Liver (tissue), 9 donors: ENCODE data around the gene MYOZ1. TPM values are rescaled to one million over a fixed set of nuclear protein-coding genes. Genes with fewer than 3 reads are reported as not detected.

Experiments
- DNase-seq: peaks from one replicate; pipeline ENCODE4 v3.0.0-alpha.2; 2017; ENCODE audit warnings: low spot score
- H3K27ac ChIP-seq, 2 donors: one replicate each; pipeline ENCODE4 v1.7.0; 2013; ENCODE audit warnings: inconsistent platforms in 2 of 2, low read length in 2 of 2, control low read depth in 1 of 2, low read depth in 1 of 2, mild to moderate bottlenecking in 1 of 2
- H3K27me3 ChIP-seq, 4 donors: one replicate each; pipeline versions ENCODE4 v1.6.1 to v1.7.0; 2013; ENCODE audit warnings: low read length in 3 of 4, inconsistent platforms in 1 of 4, mild to moderate bottlenecking in 1 of 4, moderate library complexity in 1 of 4; ENCODE audit not compliant: control insufficient read depth in 4 of 4, insufficient read depth in 4 of 4
- H3K36me3 ChIP-seq, 4 donors: one replicate each; pipeline versions ENCODE4 v1.6.1 to v1.7.0; 2013; ENCODE audit warnings: low read length in 3 of 4, mild to moderate bottlenecking in 3 of 4, low read depth in 1 of 4, moderate library complexity in 1 of 4; ENCODE audit not compliant: control insufficient read depth in 4 of 4, insufficient read depth in 3 of 4
- H3K4me1 ChIP-seq, 4 donors: one replicate each; pipeline versions ENCODE4 v1.6.1 to v1.7.0; 2013; ENCODE audit warnings: low read length in 3 of 4, mild to moderate bottlenecking in 3 of 4, moderate library complexity in 1 of 4; ENCODE audit not compliant: control insufficient read depth in 4 of 4, insufficient read depth in 4 of 4
- H3K4me3 ChIP-seq, 3 donors: one replicate each; pipeline versions ENCODE4 v1.6.1 to v1.7.0; 2013; ENCODE audit warnings: low read length in 3 of 3, control low read depth in 1 of 3, low read depth in 1 of 3, mild to moderate bottlenecking in 1 of 3
- H3K9ac ChIP-seq, 2 donors: one replicate each; pipeline ENCODE4 v1.7.0; 2013; ENCODE audit warnings: low read length in 2 of 2, mild to moderate bottlenecking in 2 of 2, moderate library complexity in 2 of 2, control low read depth in 1 of 2, low read depth in 1 of 2
- H3K9me3 ChIP-seq, 4 donors: one replicate each; pipeline versions ENCODE4 v1.6.1 to v1.7.0; 2013; ENCODE audit warnings: low read length in 3 of 4; ENCODE audit not compliant: control insufficient read depth in 4 of 4
- FOXA1 ChIP-seq: IDR thresholded peaks from 2 replicates; pipeline ENCODE4 v1.6.1; 2016; ENCODE audit warnings: antibody characterized with exemption
- HNF4A ChIP-seq, 2 donors: conservative IDR thresholded peaks; 2 replicates each; pipeline ENCODE4 v1.6.1; 2016; ENCODE audit warnings: antibody characterized with exemption in 2 of 2, mild to moderate bottlenecking in 2 of 2
- RAD21 ChIP-seq, 2 donors: IDR thresholded peaks; 2 replicates each; pipeline ENCODE4 v1.6.1; 2016; ENCODE audit warnings: antibody characterized with exemption in 2 of 2, mild to moderate bottlenecking in 2 of 2
- RXRA ChIP-seq, 2 donors: IDR thresholded peaks; 2 replicates each; pipeline ENCODE4 v1.6.1; 2017 to 2018; ENCODE audit warnings: antibody characterized with exemption in 2 of 2, mild to moderate bottlenecking in 1 of 2
- WGBS: extraction: QIAGEN DNeasy Blood & Tissue Kit; methylation state at CpG from one replicate; pipeline ENCODE4 v1.1.7; 2013; 5-methylcytosine and 5-hydroxymethylcytosine counted together
- polyA plus RNA-seq, 2 donors: library from polyadenylated mRNA; stranded (reverse) in 1 of 2; unstranded in 1 of 2; fragments of 200-250 nt in 1 of 2; fragments of >200 nt in 1 of 2; fragmentation: Nextera tagmentation in 1 of 2; extraction: Ambion mirVana in 1 of 2; gene quantifications; one replicate each; pipeline versions ENCODE4 v1.2.1 to v1.2.3, GENCODE V29; 2013 to 2015
- total RNA-seq, 2 donors: library from RNA; depleted of rRNA; stranded (reverse); fragments of >200 nt; gene quantifications; one replicate each; pipeline ENCODE4 v1.2.3, GENCODE V29; 2014
- TF ChIP-seq, protein P1 (sequence below): IDR thresholded peaks from 2 replicates; pipeline ENCODE4 v1.6.1; 2016; ENCODE audit warnings: antibody characterized with exemption
- TF ChIP-seq, protein P2 (sequence below): IDR thresholded peaks from 2 replicates; pipeline ENCODE4 v1.6.1; 2016; ENCODE audit warnings: antibody characterized with exemption
- TF ChIP-seq, protein P3 (sequence below): IDR thresholded peaks from 2 replicates; pipeline ENCODE4 v1.6.1; 2016; ENCODE audit warnings: antibody characterized with exemption
- TF ChIP-seq, protein P4 (sequence below): IDR thresholded peaks from 2 replicates; pipeline ENCODE4 v1.6.1; 2016; ENCODE audit warnings: antibody characterized with exemption, mild to moderate bottlenecking
- donor health status: healthy.
- donor health status: healthy.
- donor health status: healthy.
- donor health status: healthy.
- donor health status: healthy.

MYOZ1 gene
- total and polyA plus RNA-seq, 4 donors = 0.14 to 0.23 (median 0.17) TPM; not detected in 1

DNA sequence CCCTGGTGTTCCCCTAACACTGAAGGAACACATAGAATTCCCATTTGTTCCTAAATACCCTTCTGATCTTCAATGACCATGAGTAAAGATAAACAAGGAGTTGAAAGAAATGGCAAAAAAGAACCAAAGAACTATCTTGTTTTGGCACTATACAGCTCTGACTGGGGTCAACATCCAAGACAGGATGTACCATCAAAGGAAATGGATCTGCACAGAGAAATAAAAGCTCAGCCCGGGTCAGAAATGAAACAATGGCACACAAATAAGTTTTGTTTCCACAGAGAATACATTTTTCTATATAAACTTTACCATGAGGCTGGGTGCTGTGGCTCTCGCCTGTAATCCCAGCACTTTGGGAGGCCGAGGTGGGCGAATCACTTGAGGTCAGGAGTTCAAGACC, 32.2 kb downstream of the MYOZ1 start:
- no peak overlapping the region for H3K9ac ChIP-seq
- no peaks in the 10 kb centered on the region for H3K4me1 ChIP-seq
- 93% methylated on average over 4 of the region's 4 CpGs for WGBS
- DNase-seq = no peak
- no peaks in the 10 kb centered on the region for H3K9me3 ChIP-seq
- H3K27me3 ChIP-seq = no peaks in the 10 kb centered on the region
- no peak overlapping the region for H3K27ac ChIP-seq
- no peak overlapping the region for H3K4me3 ChIP-seq
- no peaks in the 10 kb centered on the region for H3K36me3 ChIP-seq
- TF ChIP-seq, protein P1, sequence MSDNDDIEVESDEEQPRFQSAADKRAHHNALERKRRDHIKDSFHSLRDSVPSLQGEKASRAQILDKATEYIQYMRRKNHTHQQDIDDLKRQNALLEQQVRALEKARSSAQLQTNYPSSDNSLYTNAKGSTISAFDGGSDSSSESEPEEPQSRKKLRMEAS = no peak
- TF ChIP-seq, protein P2, sequence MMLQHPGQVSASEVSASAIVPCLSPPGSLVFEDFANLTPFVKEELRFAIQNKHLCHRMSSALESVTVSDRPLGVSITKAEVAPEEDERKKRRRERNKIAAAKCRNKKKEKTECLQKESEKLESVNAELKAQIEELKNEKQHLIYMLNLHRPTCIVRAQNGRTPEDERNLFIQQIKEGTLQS = no peak
- TF ChIP-seq FOXA1 = no peak
- TF ChIP-seq, protein P3, sequence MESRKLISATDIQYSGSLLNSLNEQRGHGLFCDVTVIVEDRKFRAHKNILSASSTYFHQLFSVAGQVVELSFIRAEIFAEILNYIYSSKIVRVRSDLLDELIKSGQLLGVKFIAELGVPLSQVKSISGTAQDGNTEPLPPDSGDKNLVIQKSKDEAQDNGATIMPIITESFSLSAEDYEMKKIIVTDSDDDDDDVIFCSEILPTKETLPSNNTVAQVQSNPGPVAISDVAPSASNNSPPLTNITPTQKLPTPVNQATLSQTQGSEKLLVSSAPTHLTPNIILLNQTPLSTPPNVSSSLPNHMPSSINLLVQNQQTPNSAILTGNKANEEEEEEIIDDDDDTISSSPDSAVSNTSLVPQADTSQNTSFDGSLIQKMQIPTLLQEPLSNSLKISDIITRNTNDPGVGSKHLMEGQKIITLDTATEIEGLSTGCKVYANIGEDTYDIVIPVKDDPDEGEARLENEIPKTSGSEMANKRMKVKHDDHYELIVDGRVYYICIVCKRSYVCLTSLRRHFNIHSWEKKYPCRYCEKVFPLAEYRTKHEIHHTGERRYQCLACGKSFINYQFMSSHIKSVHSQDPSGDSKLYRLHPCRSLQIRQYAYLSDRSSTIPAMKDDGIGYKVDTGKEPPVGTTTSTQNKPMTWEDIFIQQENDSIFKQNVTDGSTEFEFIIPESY = no peak

DNA sequence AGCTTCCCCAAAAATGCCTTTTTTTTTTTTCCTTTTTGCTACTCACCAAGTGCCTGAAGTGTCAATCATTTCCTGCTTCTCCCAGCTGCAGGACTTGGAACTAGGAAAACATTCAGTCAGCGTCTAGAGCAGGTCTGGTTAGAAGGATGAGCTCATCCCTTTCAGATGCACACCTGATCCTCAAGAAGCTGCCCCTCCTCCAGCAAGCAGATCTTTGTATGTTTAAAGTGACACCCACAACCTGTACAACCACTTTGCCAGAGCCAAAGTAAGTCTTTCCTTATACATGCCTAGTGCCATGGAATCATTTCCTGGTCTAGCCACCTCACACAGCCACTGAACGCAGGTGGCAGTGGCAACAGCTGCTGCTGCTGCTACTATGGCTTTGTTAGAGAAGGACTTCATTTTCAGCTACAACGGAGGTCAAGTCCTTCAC, 39.8 kb downstream of the MYOZ1 start:
- H3K9ac ChIP-seq = no peak overlapping the region
- H3K36me3 ChIP-seq = no peaks in the 10 kb centered on the region
- no peak overlapping the region for H3K27ac ChIP-seq
- no peak overlapping the region for H3K4me3 ChIP-seq
- no peaks in the 10 kb centered on the region for H3K9me3 ChIP-seq
- no peak for TF ChIP-seq HNF4A (conservative IDR thresholded peaks at IDR 0.05)
- TF ChIP-seq, protein P2 = no peak
- TF ChIP-seq RXRA (IDR thresholded peaks at IDR 0.05) = no peak
- TF ChIP-seq, protein P3 = no peak
- TF ChIP-seq, protein P4, sequence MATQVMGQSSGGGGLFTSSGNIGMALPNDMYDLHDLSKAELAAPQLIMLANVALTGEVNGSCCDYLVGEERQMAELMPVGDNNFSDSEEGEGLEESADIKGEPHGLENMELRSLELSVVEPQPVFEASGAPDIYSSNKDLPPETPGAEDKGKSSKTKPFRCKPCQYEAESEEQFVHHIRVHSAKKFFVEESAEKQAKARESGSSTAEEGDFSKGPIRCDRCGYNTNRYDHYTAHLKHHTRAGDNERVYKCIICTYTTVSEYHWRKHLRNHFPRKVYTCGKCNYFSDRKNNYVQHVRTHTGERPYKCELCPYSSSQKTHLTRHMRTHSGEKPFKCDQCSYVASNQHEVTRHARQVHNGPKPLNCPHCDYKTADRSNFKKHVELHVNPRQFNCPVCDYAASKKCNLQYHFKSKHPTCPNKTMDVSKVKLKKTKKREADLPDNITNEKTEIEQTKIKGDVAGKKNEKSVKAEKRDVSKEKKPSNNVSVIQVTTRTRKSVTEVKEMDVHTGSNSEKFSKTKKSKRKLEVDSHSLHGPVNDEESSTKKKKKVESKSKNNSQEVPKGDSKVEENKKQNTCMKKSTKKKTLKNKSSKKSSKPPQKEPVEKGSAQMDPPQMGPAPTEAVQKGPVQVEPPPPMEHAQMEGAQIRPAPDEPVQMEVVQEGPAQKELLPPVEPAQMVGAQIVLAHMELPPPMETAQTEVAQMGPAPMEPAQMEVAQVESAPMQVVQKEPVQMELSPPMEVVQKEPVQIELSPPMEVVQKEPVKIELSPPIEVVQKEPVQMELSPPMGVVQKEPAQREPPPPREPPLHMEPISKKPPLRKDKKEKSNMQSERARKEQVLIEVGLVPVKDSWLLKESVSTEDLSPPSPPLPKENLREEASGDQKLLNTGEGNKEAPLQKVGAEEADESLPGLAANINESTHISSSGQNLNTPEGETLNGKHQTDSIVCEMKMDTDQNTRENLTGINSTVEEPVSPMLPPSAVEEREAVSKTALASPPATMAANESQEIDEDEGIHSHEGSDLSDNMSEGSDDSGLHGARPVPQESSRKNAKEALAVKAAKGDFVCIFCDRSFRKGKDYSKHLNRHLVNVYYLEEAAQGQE = no peak
- TF ChIP-seq RAD21 (IDR thresholded peaks at IDR 0.05) = no peak
- H3K27me3 ChIP-seq = no peaks in the 10 kb centered on the region
- no peak for DNase-seq
- H3K4me1 ChIP-seq = no peaks in the 10 kb centered on the region
- 80% methylated on average over 3 of the region's 3 CpGs for WGBS
